ENCODE data around the gene PFDN1. TPM values are rescaled to one million over a fixed set of nuclear protein-coding genes. Genes with fewer than 3 reads are reported as not detected.

PFDN1 gene
- total and polyA plus RNA-seq, 4 donors, result 57.0 to 127 (median 95.8) TPM

DNA sequence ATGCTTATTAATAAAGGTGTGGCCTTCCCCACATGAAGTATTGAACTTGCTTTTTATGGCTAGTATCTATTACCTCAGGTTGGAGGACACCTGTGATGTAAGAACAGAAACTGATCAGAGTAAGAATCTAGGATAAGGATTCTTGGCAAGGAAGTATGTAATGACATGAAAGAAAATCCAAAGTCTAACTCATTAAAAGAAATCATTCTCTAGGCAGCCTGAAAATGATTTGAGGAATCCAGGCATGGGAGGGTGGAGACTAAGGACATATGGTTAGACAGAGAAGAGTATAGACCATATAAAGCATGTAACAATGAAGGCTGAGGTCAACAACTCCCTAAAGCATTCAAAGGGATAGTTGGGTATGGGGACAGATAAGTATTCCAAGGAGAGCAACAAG is 32.9 kb downstream of the PFDN1 start:
- Histone ChIP-seq H3K4me1 (ENCODE audit: control insufficient read depth, insufficient read depth, low read length) (no peaks in the 10 kb centered on the region), H3K27me3 (ENCODE audit: control insufficient read depth, insufficient read depth, low read length) (no peaks in the 10 kb centered on the region), H3K27ac (ENCODE audit: low read depth, low read length) (no peak overlapping the region), H3K9me3 (ENCODE audit: control insufficient read depth, insufficient read depth, low read length) (no peaks in the 10 kb centered on the region), H3K4me3 (ENCODE audit: low read depth, low read length) (no peak overlapping the region), H3K36me3 (ENCODE audit: control insufficient read depth, insufficient read depth, low read length) (no peaks in the 10 kb centered on the region)
- no peak for DNase-seq (ENCODE audit: low read depth in 4 of 6, low spot score in 6 of 6)

DNA sequence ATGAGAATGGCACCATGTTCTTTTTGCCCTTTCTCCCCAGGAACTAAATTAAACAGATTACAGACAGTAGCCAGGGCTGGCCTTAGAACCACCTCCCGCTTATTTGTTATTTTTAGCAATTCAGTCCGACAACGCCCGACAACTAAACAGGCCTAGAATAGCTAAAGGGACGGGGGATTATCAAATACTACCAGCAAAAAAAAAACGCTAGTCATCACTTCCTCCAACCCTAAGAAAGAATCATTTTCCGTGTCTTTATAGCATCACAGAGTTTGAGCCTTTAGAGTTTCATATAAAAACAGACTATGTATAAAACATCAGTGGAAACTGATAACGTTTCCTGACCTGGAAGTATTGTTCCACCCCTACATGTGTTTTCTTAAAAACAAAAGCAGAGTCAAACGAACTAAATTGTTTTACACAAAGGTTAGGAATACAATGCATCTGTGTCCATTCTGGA is 35.3 kb downstream of the PFDN1 start:
- 80% methylated on average over 1 of the region's 9 CpGs for WGBS (ENCODE audit: insufficient coverage)
- Histone ChIP-seq H3K9me3 (ENCODE audit: control insufficient read depth, insufficient read depth, low read length) (no peaks in the 10 kb centered on the region), H3K36me3 (ENCODE audit: control insufficient read depth, insufficient read depth, low read length) (no peaks in the 10 kb centered on the region), H3K4me3 (ENCODE audit: low read depth, low read length) (no peak overlapping the region), H3K27me3 (ENCODE audit: control insufficient read depth, insufficient read depth, low read length) (no peaks in the 10 kb centered on the region), H3K4me1 (ENCODE audit: control insufficient read depth, insufficient read depth, low read length) (no peaks in the 10 kb centered on the region), H3K27ac (ENCODE audit: low read depth, low read length) (no peak overlapping the region)
- no peak for DNase-seq (ENCODE audit: low read depth in 4 of 6, low spot score in 6 of 6)

DNA sequence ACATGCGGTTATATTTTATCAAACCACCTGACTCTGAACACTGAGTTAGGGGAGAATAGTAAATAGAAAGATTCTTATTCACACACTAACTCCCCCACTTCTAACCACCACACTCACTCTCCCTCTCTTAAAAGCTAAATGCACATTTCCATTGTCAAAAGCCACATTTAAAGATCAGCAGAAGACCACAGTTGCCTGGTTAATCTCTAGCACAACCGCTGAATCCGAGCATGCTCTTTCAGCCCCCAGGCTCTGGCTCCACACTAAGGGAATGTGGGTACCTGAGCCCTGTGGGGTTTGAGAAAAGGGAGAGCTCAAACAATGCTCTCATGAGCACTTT is 35.7 kb downstream of the PFDN1 start:
- WGBS (ENCODE audit: insufficient coverage), result 86% methylated on average over 2 of the region's 3 CpGs
- DNase-seq (ENCODE audit: low read depth in 4 of 6, low spot score in 6 of 6), result no peak
- H3K27ac ChIP-seq (ENCODE audit: low read depth, low read length), result no peak overlapping the region
- no peaks in the 10 kb centered on the region for H3K36me3 ChIP-seq (ENCODE audit: control insufficient read depth, insufficient read depth, low read length)
- H3K9me3 ChIP-seq (ENCODE audit: control insufficient read depth, insufficient read depth, low read length), result no peaks in the 10 kb centered on the region
- H3K4me3 ChIP-seq (ENCODE audit: low read depth, low read length), result no peak overlapping the region
- no peaks in the 10 kb centered on the region for H3K4me1 ChIP-seq (ENCODE audit: control insufficient read depth, insufficient read depth, low read length)
- no peaks in the 10 kb centered on the region for H3K27me3 ChIP-seq (ENCODE audit: control insufficient read depth, insufficient read depth, low read length)

DNA sequence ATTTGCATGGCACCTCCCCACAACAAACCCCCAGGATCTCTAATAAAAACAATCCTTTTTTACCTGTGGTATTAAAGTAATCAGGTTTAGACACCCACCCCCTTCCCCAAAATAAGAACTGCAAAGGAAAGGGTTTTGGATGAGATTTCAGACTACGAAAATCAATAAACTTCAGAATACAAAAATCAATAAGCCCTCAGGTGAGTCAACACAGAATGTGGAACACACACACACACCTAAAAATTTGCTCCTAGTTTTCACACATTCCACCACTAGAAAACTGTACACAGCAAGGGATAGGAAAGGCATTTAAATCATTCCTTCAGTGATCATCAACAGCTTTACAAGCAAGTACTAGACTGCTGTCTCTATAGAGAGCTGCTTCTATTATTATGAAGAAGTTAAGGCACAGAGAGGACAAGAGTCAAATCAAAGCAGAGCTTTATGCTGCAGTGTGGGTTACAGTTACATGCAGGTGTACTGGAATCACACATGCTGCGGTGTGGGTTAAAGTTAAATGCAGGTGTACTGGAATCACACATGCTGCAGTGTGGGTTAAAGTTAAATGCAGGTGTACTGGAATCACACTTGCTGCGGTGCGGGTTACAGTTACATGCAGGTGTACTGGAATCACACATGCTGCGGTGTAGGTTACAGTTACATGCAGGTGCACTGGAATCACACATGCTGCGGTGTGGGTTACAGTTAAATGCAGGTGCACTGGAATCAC is 36.3 kb downstream of the PFDN1 start:
- Histone ChIP-seq H3K4me1 (ENCODE audit: control insufficient read depth, insufficient read depth, low read length) (no peaks in the 10 kb centered on the region), H3K27ac (ENCODE audit: low read depth, low read length) (no peak overlapping the region), H3K9me3 (ENCODE audit: control insufficient read depth, insufficient read depth, low read length) (no peaks in the 10 kb centered on the region), H3K36me3 (ENCODE audit: control insufficient read depth, insufficient read depth, low read length) (no peaks in the 10 kb centered on the region), H3K4me3 (ENCODE audit: low read depth, low read length) (no peak overlapping the region), H3K27me3 (ENCODE audit: control insufficient read depth, insufficient read depth, low read length) (no peaks in the 10 kb centered on the region)
- no peak for DNase-seq (ENCODE audit: low read depth in 4 of 6, low spot score in 6 of 6)
- 98% methylated on average over 4 of the region's 6 CpGs for WGBS (ENCODE audit: insufficient coverage)

DNA sequence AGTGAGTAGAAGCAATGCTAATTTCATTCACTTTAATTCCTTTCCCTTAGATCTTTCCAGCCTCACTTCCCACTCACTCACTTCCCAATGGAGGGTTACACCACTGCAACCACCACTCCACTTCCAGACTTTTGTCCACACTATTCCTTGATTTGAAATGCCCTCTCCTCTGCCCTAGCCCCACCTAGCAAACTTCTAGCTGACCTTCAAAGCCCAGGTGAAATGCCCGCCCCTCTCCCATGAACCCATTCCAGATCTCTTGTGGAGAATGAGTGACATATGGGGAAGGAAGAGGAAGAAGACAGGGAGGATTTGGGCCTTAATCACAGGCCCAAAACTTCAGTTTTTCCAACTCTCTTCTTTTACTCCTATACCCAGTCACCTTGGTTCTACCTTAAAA is 37.1 kb downstream of the PFDN1 start:
- DNase-seq (ENCODE audit: low read depth in 4 of 6, low spot score in 6 of 6), result no peak
- no peaks in the 10 kb centered on the region for H3K4me1 ChIP-seq (ENCODE audit: control insufficient read depth, insufficient read depth, low read length)
- H3K9me3 ChIP-seq (ENCODE audit: control insufficient read depth, insufficient read depth, low read length), result no peaks in the 10 kb centered on the region
- H3K4me3 ChIP-seq (ENCODE audit: low read depth, low read length), result no peak overlapping the region
- no peaks in the 10 kb centered on the region for H3K27me3 ChIP-seq (ENCODE audit: control insufficient read depth, insufficient read depth, low read length)
- no CpG with 5 or more reads among the region's 1 CpG for WGBS (ENCODE audit: insufficient coverage)
- no peaks in the 10 kb centered on the region for H3K36me3 ChIP-seq (ENCODE audit: control insufficient read depth, insufficient read depth, low read length)
- H3K27ac ChIP-seq (ENCODE audit: low read depth, low read length), result no peak overlapping the region

DNA sequence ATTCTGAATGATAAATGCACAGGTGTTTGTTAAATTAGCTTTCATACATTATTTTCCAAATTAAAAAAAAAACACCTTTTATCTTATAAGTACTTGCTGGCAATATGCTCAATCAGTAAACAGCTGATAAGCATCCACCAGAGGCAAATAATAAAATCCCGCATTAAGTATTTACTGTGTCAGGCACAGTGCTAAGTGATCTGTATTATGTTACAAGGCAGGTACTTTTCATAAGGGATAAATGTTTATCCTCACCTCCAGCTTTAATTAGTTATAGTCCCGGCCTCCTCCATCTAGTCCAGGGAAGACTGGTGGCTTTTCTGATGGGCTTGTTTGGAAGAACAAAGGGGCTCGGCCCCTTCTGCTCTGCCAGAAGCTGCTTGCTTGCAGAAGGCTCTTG is 40.1 kb downstream of the PFDN1 start:
- H3K9me3 ChIP-seq (ENCODE audit: control insufficient read depth, insufficient read depth, low read length), result no peaks in the 10 kb centered on the region
- no CpG with 5 or more reads among the region's 3 CpGs for WGBS (ENCODE audit: insufficient coverage)
- H3K36me3 ChIP-seq (ENCODE audit: control insufficient read depth, insufficient read depth, low read length), result no peaks in the 10 kb centered on the region
- no peak overlapping the region for H3K27ac ChIP-seq (ENCODE audit: low read depth, low read length)
- no peaks in the 10 kb centered on the region for H3K27me3 ChIP-seq (ENCODE audit: control insufficient read depth, insufficient read depth, low read length)
- peak in 1 of 6 donors; percentile 64 for DNase-seq (ENCODE audit: low read depth in 4 of 6, low spot score in 6 of 6)
- H3K4me1 ChIP-seq (ENCODE audit: control insufficient read depth, insufficient read depth, low read length), result no peaks in the 10 kb centered on the region
- H3K4me3 ChIP-seq (ENCODE audit: low read depth, low read length), result no peak overlapping the region

DNA sequence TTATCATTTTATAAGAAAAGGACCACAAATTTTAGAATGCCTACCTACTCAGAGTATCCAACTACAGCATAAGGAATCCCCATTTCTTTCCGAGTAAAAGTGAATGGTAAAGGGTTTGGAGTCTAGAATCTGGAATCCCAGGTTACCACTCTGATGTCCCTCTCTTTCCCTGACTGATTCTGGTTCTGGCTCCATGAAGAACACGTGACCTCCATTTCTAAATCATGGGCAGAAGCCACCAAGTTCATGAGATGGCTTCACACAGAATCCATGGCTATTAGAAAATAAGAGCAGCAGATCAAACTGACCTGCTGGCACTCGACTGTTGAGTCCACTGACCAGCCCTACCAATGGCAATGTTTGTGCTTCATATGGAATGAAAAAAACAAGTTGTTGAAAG is 40.7 kb downstream of the PFDN1 start:
- Histone ChIP-seq H3K27ac (ENCODE audit: low read depth, low read length) (no peak overlapping the region), H3K36me3 (ENCODE audit: control insufficient read depth, insufficient read depth, low read length) (no peaks in the 10 kb centered on the region), H3K4me3 (ENCODE audit: low read depth, low read length) (no peak overlapping the region), H3K9me3 (ENCODE audit: control insufficient read depth, insufficient read depth, low read length) (no peaks in the 10 kb centered on the region), H3K27me3 (ENCODE audit: control insufficient read depth, insufficient read depth, low read length) (no peaks in the 10 kb centered on the region), H3K4me1 (ENCODE audit: control insufficient read depth, insufficient read depth, low read length) (no peaks in the 10 kb centered on the region)
- 83% methylated on average over 1 of the region's 3 CpGs for WGBS (ENCODE audit: insufficient coverage)
- no peak for DNase-seq (ENCODE audit: low read depth in 4 of 6, low spot score in 6 of 6)

DNA sequence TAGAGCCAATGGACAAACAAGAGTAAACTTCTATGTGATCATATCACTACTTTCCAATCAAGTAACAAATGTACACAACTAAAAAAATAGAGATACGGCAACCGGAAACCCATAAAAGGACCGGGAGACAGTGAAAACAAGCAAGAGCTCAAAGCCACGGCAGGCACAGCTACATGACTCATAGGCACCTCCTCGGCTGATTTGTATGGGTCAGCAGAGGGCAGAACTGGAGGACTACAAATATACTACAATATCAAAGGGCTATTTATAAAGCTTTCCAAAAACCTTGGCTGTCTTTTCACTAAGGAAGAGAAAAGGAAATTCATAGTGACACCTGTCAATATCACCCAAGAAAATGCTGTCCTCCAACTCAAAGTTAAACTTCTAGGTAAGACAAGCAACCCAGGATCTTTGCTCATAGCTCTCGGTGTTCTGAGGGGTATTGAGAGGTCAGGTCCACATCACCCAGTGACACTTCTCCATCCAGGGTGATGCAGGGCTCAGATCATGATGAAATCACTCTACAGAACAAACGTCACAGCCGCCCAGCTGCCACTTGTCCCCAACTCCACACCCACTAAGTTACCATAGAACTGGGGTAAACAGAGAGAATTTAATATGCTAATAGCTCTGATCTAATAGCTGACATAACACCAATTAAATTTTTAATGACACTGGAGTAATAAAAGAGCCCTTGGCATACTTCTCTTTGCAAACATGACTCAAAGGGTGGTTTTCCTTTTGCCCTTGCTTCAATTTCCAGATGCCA is 41.3 kb downstream of the PFDN1 start:
- H3K27ac ChIP-seq (ENCODE audit: low read depth, low read length), result no peak overlapping the region
- no peaks in the 10 kb centered on the region for H3K27me3 ChIP-seq (ENCODE audit: control insufficient read depth, insufficient read depth, low read length)
- no peak overlapping the region for H3K4me3 ChIP-seq (ENCODE audit: low read depth, low read length)
- no peaks in the 10 kb centered on the region for H3K9me3 ChIP-seq (ENCODE audit: control insufficient read depth, insufficient read depth, low read length)
- H3K4me1 ChIP-seq (ENCODE audit: control insufficient read depth, insufficient read depth, low read length), result no peaks in the 10 kb centered on the region
- no peaks in the 10 kb centered on the region for H3K36me3 ChIP-seq (ENCODE audit: control insufficient read depth, insufficient read depth, low read length)
- no peak for DNase-seq (ENCODE audit: low read depth in 4 of 6, low spot score in 6 of 6)
- 63% methylated on average over 2 of the region's 8 CpGs for WGBS (ENCODE audit: insufficient coverage)

DNA sequence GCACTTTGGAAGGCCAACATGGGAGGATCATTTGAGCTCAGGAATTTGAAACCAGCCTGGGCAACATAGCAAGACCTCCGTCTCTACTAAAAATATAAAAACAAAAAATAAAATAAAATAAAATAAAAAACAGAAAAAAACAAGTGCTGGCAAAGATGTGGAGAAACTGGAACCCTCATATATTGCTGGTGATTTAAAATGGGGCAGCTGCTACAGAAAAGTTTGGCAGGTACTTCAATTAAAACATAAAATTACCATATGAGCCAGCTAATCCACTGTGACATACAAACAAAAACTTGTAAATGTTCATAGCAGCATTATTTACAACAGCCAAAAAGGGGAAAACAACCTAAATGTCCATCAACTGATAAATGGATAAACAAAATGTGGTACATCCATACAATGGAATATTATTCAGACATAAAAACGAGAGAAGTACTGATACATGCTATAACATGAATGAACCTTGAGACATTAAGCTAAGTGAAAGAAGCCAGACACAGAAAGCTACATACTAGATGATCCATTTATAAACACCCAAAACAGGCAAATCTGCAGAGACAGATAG is 42.7 kb downstream of the PFDN1 start:
- no peak for DNase-seq (ENCODE audit: low read depth in 4 of 6, low spot score in 6 of 6)
- Histone ChIP-seq H3K4me1 (ENCODE audit: control insufficient read depth, insufficient read depth, low read length) (no peaks in the 10 kb centered on the region), H3K9me3 (ENCODE audit: control insufficient read depth, insufficient read depth, low read length) (no peaks in the 10 kb centered on the region), H3K27me3 (ENCODE audit: control insufficient read depth, insufficient read depth, low read length) (no peaks in the 10 kb centered on the region), H3K27ac (ENCODE audit: low read depth, low read length) (no peak overlapping the region), H3K4me3 (ENCODE audit: low read depth, low read length) (no peak overlapping the region), H3K36me3 (ENCODE audit: control insufficient read depth, insufficient read depth, low read length) (no peaks in the 10 kb centered on the region)
- WGBS (ENCODE audit: insufficient coverage), result no CpG with 5 or more reads among the region's 2 CpGs

DNA sequence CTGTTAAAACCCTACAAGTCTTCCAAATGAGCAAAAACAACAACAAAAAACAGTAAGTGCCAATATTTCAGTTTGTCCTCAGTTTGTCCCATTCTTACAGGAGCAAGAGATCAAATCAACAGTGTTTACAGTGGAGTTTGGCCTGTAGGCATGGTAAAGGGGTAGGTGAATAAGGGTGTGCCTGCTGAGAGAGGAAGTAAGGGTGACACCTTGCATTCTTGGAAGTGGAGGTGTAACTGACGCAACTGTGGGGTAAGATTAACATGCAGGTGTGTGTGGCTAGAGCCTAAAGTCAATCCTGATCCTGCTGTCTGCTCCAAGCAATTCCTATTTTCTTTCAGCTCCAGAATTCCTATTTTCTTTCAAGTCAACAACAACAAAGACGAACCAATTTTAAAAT is 43.4 kb downstream of the PFDN1 start:
- WGBS (ENCODE audit: insufficient coverage), result no CpG with 5 or more reads among the region's 2 CpGs
- Histone ChIP-seq H3K27ac (ENCODE audit: low read depth, low read length) (no peak overlapping the region), H3K27me3 (ENCODE audit: control insufficient read depth, insufficient read depth, low read length) (no peaks in the 10 kb centered on the region), H3K36me3 (ENCODE audit: control insufficient read depth, insufficient read depth, low read length) (no peaks in the 10 kb centered on the region), H3K4me1 (ENCODE audit: control insufficient read depth, insufficient read depth, low read length) (no peaks in the 10 kb centered on the region), H3K9me3 (ENCODE audit: control insufficient read depth, insufficient read depth, low read length) (no peaks in the 10 kb centered on the region), H3K4me3 (ENCODE audit: low read depth, low read length) (no peak overlapping the region)
- no peak for DNase-seq (ENCODE audit: low read depth in 4 of 6, low spot score in 6 of 6)
